GM23338 (cell line): ENCODE measurements around the gene CLCN1. TPM values are rescaled to one million over a fixed set of nuclear protein-coding genes. Genes with fewer than 3 reads are reported as not detected.

Experiments
- ATAC-seq: fragments of 200-7000 bp; cut with Tn5 transposase; 3 replicates; pipeline ENCODE4 v1.9.1; 2020
- DNase-seq: peaks from one replicate; pipeline ENCODE4 v3.0.0-alpha.2; 2015; ENCODE audit warnings: low spot score
- H2AFZ ChIP-seq: fragments of 200-600 bp; sonication (generic); 2 replicates; pipeline ENCODE4 v1.8.0; 2016; ENCODE audit warnings: antibody characterized with exemption, mild to moderate bottlenecking, moderate library complexity
- H3F3A ChIP-seq: fragments of 200-600 bp; sonication (generic); replicated peaks from 2 replicates; pipeline ENCODE4 v1.8.0; 2017; ENCODE audit warnings: antibody characterized with exemption, mixed run types, low read depth
- H3K27ac ChIP-seq: fragments of 200-600 bp; sonication (generic); 2 replicates; pipeline ENCODE4 v1.6.1; 2016; ENCODE audit warnings: low read depth
- H3K27me3 ChIP-seq: fragments of 200-600 bp; sonication (generic); 2 replicates; pipeline ENCODE4 v1.8.0; 2016; ENCODE audit warnings: mild to moderate bottlenecking, mixed run types, moderate library complexity; ENCODE audit not compliant: insufficient read depth
- H3K36me3 ChIP-seq: fragments of 200-600 bp; sonication (generic); 2 replicates; pipeline ENCODE4 v1.8.0; 2016; ENCODE audit warnings: mild to moderate bottlenecking; ENCODE audit not compliant: insufficient read depth
- H3K4me1 ChIP-seq: fragments of 200-600 bp; sonication (generic); 2 replicates; pipeline ENCODE4 v1.8.0; 2016; ENCODE audit warnings: mild to moderate bottlenecking, moderate library complexity; ENCODE audit not compliant: insufficient read depth
- H3K4me2 ChIP-seq: fragments of 200-600 bp; sonication (generic); 2 replicates; pipeline ENCODE4 v1.7.1; 2017; ENCODE audit warnings: mixed run types
- H3K4me3 ChIP-seq: fragments of 200-600 bp; sonication (generic); 2 replicates; pipeline ENCODE4 v1.6.1; 2016; ENCODE audit warnings: mixed run types
- H3K79me2 ChIP-seq: fragments of 200-600 bp; sonication (generic); replicated peaks from 2 replicates; pipeline ENCODE4 v1.8.0; 2017; ENCODE audit warnings: mild to moderate bottlenecking; ENCODE audit not compliant: insufficient read depth
- H3K9me2 ChIP-seq: fragments of 200-600 bp; sonication (generic); 2 replicates; pipeline ENCODE4 v1.8.0; 2017; ENCODE audit not compliant: insufficient read depth
- H4K20me1 ChIP-seq: fragments of 200-600 bp; sonication (generic); replicated peaks from 2 replicates; pipeline ENCODE4 v1.8.0; 2017; ENCODE audit warnings: mild to moderate bottlenecking; ENCODE audit not compliant: insufficient read depth
- H3K27ac Mint-ChIP-seq: 2 replicates; pipeline ENCODE4 v1.8.0; 2020; ENCODE audit warnings: inconsistent platforms, mild to moderate bottlenecking, moderate library complexity, mixed read lengths
- H3K27me3 Mint-ChIP-seq: 3 replicates; pipeline ENCODE4 v1.8.0; 2022; ENCODE audit warnings: low read depth, mild to moderate bottlenecking, moderate library complexity, mixed read lengths, inconsistent platforms; ENCODE audit not compliant: insufficient read depth, poor library complexity
- H3K36me3 Mint-ChIP-seq: 3 replicates; pipeline ENCODE4 v1.8.0; 2021; ENCODE audit warnings: low read depth, mild to moderate bottlenecking, inconsistent platforms, moderate library complexity, mixed read lengths
- H3K4me1 Mint-ChIP-seq: 3 replicates; pipeline ENCODE4 v1.8.0; 2020; ENCODE audit warnings: mild to moderate bottlenecking, inconsistent platforms, mixed read lengths
- H3K4me3 Mint-ChIP-seq: 3 replicates; pipeline ENCODE4 v1.8.0; 2021; ENCODE audit warnings: moderate library complexity, mild to moderate bottlenecking, inconsistent platforms, mixed read lengths
- H3K9me3 Mint-ChIP-seq: 3 replicates; pipeline ENCODE4 v1.8.0; 2020; ENCODE audit warnings: moderate library complexity, mild to moderate bottlenecking, inconsistent platforms, mixed read lengths
- CREB1 ChIP-seq: fragments of 250-450 bp; sonication (Bioruptor Pico); IDR thresholded peaks from 2 replicates; pipeline ENCODE4 v1.5.0; 2020; ENCODE audit warnings: low read depth, mild to moderate bottlenecking, moderate library complexity
- EZH2 ChIP-seq: fragments of 200-600 bp; sonication (generic); IDR thresholded peaks from one replicate; pipeline ENCODE4 v1.8.0; 2017; ENCODE audit warnings: antibody characterized with exemption, mild to moderate bottlenecking, low read depth; ENCODE audit not compliant: unreplicated experiment
- EZH2phosphoT487 ChIP-seq: fragments of 200-600 bp; sonication (generic); IDR thresholded peaks from one replicate; pipeline ENCODE4 v1.8.1; 2018; ENCODE audit warnings: antibody characterized with exemption; ENCODE audit not compliant: unreplicated experiment
- JUNB ChIP-seq: IDR thresholded peaks from one replicate; pipeline ENCODE4 v1.6.1; 2016; ENCODE audit warnings: antibody characterized with exemption; ENCODE audit not compliant: unreplicated experiment
- NANOG ChIP-seq: IDR thresholded peaks from 2 replicates; pipeline ENCODE4 v1.6.1; 2016; ENCODE audit warnings: antibody characterized with exemption, borderline replicate concordance
- POLR2AphosphoS5 ChIP-seq: IDR thresholded peaks from 2 replicates; pipeline ENCODE4 v1.6.1; 2016; ENCODE audit warnings: antibody characterized with exemption, low read depth
- STAT1 ChIP-seq: IDR thresholded peaks from one replicate; pipeline ENCODE4 v1.6.1; 2016; ENCODE audit warnings: antibody characterized with exemption; ENCODE audit not compliant: unreplicated experiment
- ZNF114 ChIP-seq: fragments of 250-450 bp; sonication (Bioruptor Pico); IDR thresholded peaks from 2 replicates; pipeline ENCODE4 v1.5.0; 2020; ENCODE audit warnings: mild to moderate bottlenecking, moderate library complexity
- ZNF331 ChIP-seq: fragments of 250-450 bp; sonication (Bioruptor Pico); IDR thresholded peaks from 2 replicates; pipeline ENCODE4 v1.5.0; 2020; ENCODE audit warnings: low read depth, mild to moderate bottlenecking, moderate library complexity
- polyA plus RNA-seq: library from polyadenylated mRNA; unstranded; fragments of >200 nt; fragmentation: Nextera tagmentation; extraction: Ambion mirVana; gene quantifications from 2 replicates; pipeline ENCODE4 v1.2.1, GENCODE V29; 2016
- total RNA-seq: library from RNA; depleted of rRNA; stranded (reverse); fragments of >200 nt; shearing (Covaris generic); gene quantifications from 2 replicates; pipeline ENCODE4 v1.2.3, GENCODE V29; 2014
- TF ChIP-seq, protein P1 (sequence below): IDR thresholded peaks from one replicate; pipeline ENCODE4 v1.6.1; 2018; ENCODE audit warnings: antibody characterized with exemption; ENCODE audit not compliant: unreplicated experiment
- TF ChIP-seq, protein P2 (sequence below), 2 experiments: fragments of 200-600 bp in 1 of 2; sonication (generic) in 1 of 2; conservative IDR thresholded peaks; 2 replicates each; pipeline versions ENCODE4 v1.5.1 to v1.6.1; 2016 to 2017; ENCODE audit warnings: antibody characterized with exemption in 2 of 2, low read depth in 2 of 2, mild to moderate bottlenecking in 2 of 2, moderate library complexity in 1 of 2
- TF ChIP-seq, protein P3 (sequence below): IDR thresholded peaks from 2 replicates; pipeline ENCODE4 v1.6.1; 2016; ENCODE audit warnings: antibody characterized with exemption
- TF ChIP-seq, protein P4 (sequence below): fragments of 250-450 bp; sonication (Bioruptor Pico); IDR thresholded peaks from 2 replicates; pipeline ENCODE4 v1.5.0; 2020; ENCODE audit warnings: mild to moderate bottlenecking, moderate library complexity

CLCN1 gene
- total and polyA plus RNA-seq, 2 experiments from 2014 or later = 0.38 to 0.48 TPM

DNA sequence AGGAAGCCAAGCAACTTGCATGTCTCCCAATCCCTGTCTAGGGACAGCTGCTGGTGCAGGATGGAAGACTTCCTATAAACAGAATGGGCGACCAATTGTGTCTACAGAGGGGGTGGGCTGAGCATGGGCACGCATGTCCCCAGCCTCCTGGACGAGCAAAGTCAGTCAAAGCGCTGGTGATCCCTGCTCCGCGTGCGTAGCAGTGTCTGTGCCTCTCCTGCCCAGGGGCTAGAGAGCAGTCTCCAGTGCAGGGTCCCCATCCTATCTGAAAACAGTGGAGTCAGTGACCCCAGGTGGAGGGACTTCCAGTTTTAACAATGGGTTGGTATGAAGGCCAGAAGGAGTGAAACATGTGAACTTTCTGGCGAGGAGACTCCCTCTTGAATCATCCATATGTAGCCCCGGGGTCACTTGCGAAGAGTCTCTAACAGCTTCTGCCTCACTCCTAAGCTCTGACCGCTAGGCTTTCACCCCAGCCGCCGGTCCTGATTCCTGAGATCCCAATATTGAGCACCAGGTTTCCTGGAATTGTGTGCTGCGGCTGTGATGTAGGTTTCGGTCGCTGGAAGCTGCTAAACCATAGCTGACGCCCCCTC, 28.5 kb upstream of the CLCN1 start:
- TF ChIP-seq NANOG (no peak), POLR2AphosphoS5 (no peak), ZNF331 (CRISPR knock-in tag) (no peak), STAT1 (no peak), CREB1 (CRISPR knock-in tag) (no peak), JUNB (no peak), EZH2phosphoT487 (no peak), ZNF114 (no peak), EZH2 (no peak)
- TF ChIP-seq, protein P1, sequence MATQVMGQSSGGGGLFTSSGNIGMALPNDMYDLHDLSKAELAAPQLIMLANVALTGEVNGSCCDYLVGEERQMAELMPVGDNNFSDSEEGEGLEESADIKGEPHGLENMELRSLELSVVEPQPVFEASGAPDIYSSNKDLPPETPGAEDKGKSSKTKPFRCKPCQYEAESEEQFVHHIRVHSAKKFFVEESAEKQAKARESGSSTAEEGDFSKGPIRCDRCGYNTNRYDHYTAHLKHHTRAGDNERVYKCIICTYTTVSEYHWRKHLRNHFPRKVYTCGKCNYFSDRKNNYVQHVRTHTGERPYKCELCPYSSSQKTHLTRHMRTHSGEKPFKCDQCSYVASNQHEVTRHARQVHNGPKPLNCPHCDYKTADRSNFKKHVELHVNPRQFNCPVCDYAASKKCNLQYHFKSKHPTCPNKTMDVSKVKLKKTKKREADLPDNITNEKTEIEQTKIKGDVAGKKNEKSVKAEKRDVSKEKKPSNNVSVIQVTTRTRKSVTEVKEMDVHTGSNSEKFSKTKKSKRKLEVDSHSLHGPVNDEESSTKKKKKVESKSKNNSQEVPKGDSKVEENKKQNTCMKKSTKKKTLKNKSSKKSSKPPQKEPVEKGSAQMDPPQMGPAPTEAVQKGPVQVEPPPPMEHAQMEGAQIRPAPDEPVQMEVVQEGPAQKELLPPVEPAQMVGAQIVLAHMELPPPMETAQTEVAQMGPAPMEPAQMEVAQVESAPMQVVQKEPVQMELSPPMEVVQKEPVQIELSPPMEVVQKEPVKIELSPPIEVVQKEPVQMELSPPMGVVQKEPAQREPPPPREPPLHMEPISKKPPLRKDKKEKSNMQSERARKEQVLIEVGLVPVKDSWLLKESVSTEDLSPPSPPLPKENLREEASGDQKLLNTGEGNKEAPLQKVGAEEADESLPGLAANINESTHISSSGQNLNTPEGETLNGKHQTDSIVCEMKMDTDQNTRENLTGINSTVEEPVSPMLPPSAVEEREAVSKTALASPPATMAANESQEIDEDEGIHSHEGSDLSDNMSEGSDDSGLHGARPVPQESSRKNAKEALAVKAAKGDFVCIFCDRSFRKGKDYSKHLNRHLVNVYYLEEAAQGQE = no peak
- TF ChIP-seq, protein P2, sequence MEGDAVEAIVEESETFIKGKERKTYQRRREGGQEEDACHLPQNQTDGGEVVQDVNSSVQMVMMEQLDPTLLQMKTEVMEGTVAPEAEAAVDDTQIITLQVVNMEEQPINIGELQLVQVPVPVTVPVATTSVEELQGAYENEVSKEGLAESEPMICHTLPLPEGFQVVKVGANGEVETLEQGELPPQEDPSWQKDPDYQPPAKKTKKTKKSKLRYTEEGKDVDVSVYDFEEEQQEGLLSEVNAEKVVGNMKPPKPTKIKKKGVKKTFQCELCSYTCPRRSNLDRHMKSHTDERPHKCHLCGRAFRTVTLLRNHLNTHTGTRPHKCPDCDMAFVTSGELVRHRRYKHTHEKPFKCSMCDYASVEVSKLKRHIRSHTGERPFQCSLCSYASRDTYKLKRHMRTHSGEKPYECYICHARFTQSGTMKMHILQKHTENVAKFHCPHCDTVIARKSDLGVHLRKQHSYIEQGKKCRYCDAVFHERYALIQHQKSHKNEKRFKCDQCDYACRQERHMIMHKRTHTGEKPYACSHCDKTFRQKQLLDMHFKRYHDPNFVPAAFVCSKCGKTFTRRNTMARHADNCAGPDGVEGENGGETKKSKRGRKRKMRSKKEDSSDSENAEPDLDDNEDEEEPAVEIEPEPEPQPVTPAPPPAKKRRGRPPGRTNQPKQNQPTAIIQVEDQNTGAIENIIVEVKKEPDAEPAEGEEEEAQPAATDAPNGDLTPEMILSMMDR (conservative IDR thresholded peaks at IDR 0.05; ENCODE audit: low read depth in 2 of 2) = no peak
- TF ChIP-seq, protein P3, sequence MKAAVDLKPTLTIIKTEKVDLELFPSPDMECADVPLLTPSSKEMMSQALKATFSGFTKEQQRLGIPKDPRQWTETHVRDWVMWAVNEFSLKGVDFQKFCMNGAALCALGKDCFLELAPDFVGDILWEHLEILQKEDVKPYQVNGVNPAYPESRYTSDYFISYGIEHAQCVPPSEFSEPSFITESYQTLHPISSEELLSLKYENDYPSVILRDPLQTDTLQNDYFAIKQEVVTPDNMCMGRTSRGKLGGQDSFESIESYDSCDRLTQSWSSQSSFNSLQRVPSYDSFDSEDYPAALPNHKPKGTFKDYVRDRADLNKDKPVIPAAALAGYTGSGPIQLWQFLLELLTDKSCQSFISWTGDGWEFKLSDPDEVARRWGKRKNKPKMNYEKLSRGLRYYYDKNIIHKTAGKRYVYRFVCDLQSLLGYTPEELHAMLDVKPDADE = no peak
- TF ChIP-seq, protein P4, sequence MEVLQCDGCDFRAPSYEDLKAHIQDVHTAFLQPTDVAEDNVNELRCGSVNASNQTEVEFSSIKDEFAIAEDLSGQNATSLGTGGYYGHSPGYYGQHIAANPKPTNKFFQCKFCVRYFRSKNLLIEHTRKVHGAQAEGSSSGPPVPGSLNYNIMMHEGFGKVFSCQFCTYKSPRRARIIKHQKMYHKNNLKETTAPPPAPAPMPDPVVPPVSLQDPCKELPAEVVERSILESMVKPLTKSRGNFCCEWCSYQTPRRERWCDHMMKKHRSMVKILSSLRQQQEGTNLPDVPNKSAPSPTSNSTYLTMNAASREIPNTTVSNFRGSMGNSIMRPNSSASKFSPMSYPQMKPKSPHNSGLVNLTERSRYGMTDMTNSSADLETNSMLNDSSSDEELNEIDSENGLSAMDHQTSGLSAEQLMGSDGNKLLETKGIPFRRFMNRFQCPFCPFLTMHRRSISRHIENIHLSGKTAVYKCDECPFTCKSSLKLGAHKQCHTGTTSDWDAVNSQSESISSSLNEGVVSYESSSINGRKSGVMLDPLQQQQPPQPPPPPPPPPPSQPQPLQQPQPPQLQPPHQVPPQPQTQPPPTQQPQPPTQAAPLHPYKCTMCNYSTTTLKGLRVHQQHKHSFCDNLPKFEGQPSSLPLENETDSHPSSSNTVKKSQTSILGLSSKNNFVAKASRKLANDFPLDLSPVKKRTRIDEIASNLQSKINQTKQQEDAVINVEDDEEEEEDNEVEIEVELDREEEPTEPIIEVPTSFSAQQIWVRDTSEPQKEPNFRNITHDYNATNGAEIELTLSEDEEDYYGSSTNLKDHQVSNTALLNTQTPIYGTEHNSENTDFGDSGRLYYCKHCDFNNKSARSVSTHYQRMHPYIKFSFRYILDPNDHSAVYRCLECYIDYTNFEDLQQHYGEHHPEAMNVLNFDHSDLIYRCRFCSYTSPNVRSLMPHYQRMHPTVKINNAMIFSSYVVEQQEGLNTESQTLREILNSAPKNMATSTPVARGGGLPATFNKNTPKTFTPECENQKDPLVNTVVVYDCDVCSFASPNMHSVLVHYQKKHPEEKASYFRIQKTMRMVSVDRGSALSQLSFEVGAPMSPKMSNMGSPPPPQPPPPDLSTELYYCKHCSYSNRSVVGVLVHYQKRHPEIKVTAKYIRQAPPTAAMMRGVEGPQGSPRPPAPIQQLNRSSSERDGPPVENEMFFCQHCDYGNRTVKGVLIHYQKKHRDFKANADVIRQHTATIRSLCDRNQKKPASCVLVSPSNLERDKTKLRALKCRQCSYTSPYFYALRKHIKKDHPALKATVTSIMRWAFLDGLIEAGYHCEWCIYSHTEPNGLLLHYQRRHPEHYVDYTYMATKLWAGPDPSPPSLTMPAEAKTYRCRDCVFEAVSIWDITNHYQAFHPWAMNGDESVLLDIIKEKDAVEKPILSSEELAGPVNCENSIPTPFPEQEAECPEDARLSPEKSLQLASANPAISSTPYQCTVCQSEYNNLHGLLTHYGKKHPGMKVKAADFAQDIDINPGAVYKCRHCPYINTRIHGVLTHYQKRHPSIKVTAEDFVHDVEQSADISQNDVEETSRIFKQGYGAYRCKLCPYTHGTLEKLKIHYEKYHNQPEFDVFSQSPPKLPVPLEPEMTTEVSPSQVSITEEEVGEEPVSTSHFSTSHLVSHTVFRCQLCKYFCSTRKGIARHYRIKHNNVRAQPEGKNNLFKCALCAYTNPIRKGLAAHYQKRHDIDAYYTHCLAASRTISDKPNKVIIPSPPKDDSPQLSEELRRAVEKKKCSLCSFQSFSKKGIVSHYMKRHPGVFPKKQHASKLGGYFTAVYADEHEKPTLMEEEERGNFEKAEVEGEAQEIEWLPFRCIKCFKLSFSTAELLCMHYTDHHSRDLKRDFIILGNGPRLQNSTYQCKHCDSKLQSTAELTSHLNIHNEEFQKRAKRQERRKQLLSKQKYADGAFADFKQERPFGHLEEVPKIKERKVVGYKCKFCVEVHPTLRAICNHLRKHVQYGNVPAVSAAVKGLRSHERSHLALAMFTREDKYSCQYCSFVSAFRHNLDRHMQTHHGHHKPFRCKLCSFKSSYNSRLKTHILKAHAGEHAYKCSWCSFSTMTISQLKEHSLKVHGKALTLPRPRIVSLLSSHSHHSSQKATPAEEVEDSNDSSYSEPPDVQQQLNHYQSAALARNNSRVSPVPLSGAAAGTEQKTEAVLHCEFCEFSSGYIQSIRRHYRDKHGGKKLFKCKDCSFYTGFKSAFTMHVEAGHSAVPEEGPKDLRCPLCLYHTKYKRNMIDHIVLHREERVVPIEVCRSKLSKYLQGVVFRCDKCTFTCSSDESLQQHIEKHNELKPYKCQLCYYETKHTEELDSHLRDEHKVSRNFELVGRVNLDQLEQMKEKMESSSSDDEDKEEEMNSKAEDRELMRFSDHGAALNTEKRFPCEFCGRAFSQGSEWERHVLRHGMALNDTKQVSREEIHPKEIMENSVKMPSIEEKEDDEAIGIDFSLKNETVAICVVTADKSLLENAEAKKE (CRISPR knock-in tag) = no peak
- Mint-ChIP-seq H3K27me3 (peaks cover 44% of the 10 kb centered on the region), H3K9me3 (peaks cover 18% of the 10 kb centered on the region), H3K4me1 (peaks cover 39% of the 10 kb centered on the region), H3K4me3 (peak overlapping the region; percentile 27), H3K36me3 (peaks cover 47% of the 10 kb centered on the region), H3K27ac (no peak overlapping the region)
- no peak overlapping the region for H3K27ac ChIP-seq
- peaks cover 13% of the 10 kb centered on the region; the same call in 1 of the 2 replicates for H3F3A ChIP-seq
- peaks cover 6% of the 10 kb centered on the region; the same call in 1 of the 2 replicates for H3K9me2 ChIP-seq
- peaks cover 14% of the 10 kb centered on the region for H3K36me3 ChIP-seq
- H3K79me2 ChIP-seq = peaks cover 38% of the 10 kb centered on the region
- peaks cover 24% of the 10 kb centered on the region for H3K27me3 ChIP-seq
- peak overlapping the region; percentile 78 for H2AFZ ChIP-seq
- peaks cover 42% of the 10 kb centered on the region for H3K4me1 ChIP-seq
- H4K20me1 ChIP-seq = peaks cover 21% of the 10 kb centered on the region
- DNase-seq = no peak
- H3K4me3 ChIP-seq = peak overlapping the region; percentile 23; the same call in 1 of the 2 replicates
- no peak overlapping the region for H3K4me2 ChIP-seq
- ATAC-seq = no peak
